Endothelial cell of umbilical vein (primary cell): ENCODE measurements around the gene TNFAIP8. TPM values are rescaled to one million over a fixed set of nuclear protein-coding genes. Genes with fewer than 3 reads are reported as not detected.

Experiments used
- BruUV-seq: library from RNA; stranded (reverse); fragments of 400-500 nt; replicated peaks from 2 replicates; lab custom pipeline; 2021; lab: Mats Ljungman, UMichigan
- CTCF ChIA-PET: fragments of 300-600, 350-600 bp; sonication (Branson Sonifier 250); formaldehyde crosslinking; loops from one replicate; lab custom pipeline; 2021; ENCODE audit warnings: antibody characterized with exemption, inconsistent platforms; lab: Charles Lee
- POLR2A ChIA-PET: fragments of 300-600, 350-600 bp; sonication (Branson Sonifier 250); formaldehyde crosslinking; loops from one replicate; lab custom pipeline; 2021; ENCODE audit warnings: antibody characterized with exemption, inconsistent platforms; lab: Charles Lee
- DNase-seq: peaks from one replicate; pipeline ENCODE4 v3.0.0-alpha.2; 2011; ENCODE audit warnings: low read depth, low spot score
- FAIRE-seq: peaks from 2 replicates; lab custom pipeline; 2011; peaks lifted over from hg19 to GRCh38; lab: Jason Lieb, UNC
- H2AFZ ChIP-seq: 2 replicates; pipeline ENCODE4 v1.6.0; 2012; ENCODE audit warnings: low read depth, low read length, control low read depth, inconsistent platforms
- H3K27ac ChIP-seq: 2 replicates; pipeline ENCODE4 v1.5.1; 2011; ENCODE audit warnings: low read depth, mild to moderate bottlenecking, control low read depth, low read length, moderate library complexity; ENCODE audit not compliant: insufficient read depth
- H3K27me3 ChIP-seq, 2 experiments: 2 replicates each; pipeline versions ENCODE4 v1.6.0 to v1.6.1; 2011; ENCODE audit warnings: low read length in 2 of 2, mixed read lengths in 1 of 2; ENCODE audit not compliant: control insufficient read depth in 2 of 2, insufficient read depth in 2 of 2
- H3K36me3 ChIP-seq, 2 experiments: 2 replicates in 1 of 2; 3 replicates in 1 of 2; pipeline ENCODE4 v1.5.1; 2011; ENCODE audit warnings: low read length in 2 of 2, mild to moderate bottlenecking in 1 of 2, moderate library complexity in 1 of 2; ENCODE audit not compliant: control insufficient read depth in 2 of 2, insufficient read depth in 2 of 2; ENCODE audit errors: extremely low read depth in 1 of 2
- H3K4me1 ChIP-seq: 3 replicates; pipeline ENCODE4 v1.5.1; 2011; ENCODE audit warnings: mild to moderate bottlenecking, low read length; ENCODE audit not compliant: control insufficient read depth, insufficient read depth; ENCODE audit errors: extremely low read depth
- H3K4me2 ChIP-seq: 2 replicates; pipeline ENCODE4 v1.6.1; 2011; ENCODE audit warnings: low read length, control low read depth, mixed read lengths; ENCODE audit not compliant: insufficient read depth
- H3K4me3 ChIP-seq, 3 experiments: fragments of 200-600 bp in 1 of 3; sonication (generic), shearing (Covaris generic) in 1 of 3; replicated peaks in 1 of 3; 2 replicates each; pipeline ENCODE4 v1.5.1; 2011 to 2016; ENCODE audit warnings: control low read depth in 3 of 3, low read length in 3 of 3, mild to moderate bottlenecking in 2 of 3, inconsistent platforms in 1 of 3, low read depth in 1 of 3, moderate library complexity in 1 of 3; ENCODE audit not compliant: insufficient read depth in 1 of 3
- H3K79me2 ChIP-seq: 2 replicates; pipeline ENCODE4 v1.6.0; 2012; ENCODE audit warnings: low read length, inconsistent platforms; ENCODE audit not compliant: control insufficient read depth, insufficient read depth
- H3K9ac ChIP-seq: replicated peaks from 2 replicates; pipeline ENCODE3; 2011; ENCODE audit warnings: low read length, control low read depth; ENCODE audit not compliant: insufficient read depth; ENCODE audit errors: extremely low read depth
- H3K9me1 ChIP-seq: replicated peaks from 3 replicates; pipeline ENCODE4 v1.6.0; 2011; ENCODE audit warnings: mild to moderate bottlenecking, low read length; ENCODE audit not compliant: control insufficient read depth, insufficient read depth; ENCODE audit errors: extremely low read depth
- H3K9me3 ChIP-seq: replicated peaks from 2 replicates; pipeline ENCODE4 v1.5.1; 2012; ENCODE audit warnings: low read length, inconsistent platforms; ENCODE audit not compliant: control insufficient read depth, insufficient read depth
- H4K20me1 ChIP-seq: replicated peaks from 2 replicates; pipeline ENCODE3; 2011; ENCODE audit warnings: mild to moderate bottlenecking, low read length; ENCODE audit not compliant: control insufficient read depth, insufficient read depth; ENCODE audit errors: extremely low read depth
- EZH2 ChIP-seq: IDR thresholded peaks from 2 replicates; pipeline ENCODE4 v1.6.1; 2012; ENCODE audit warnings: borderline replicate concordance, low read depth, mild to moderate bottlenecking, moderate library complexity, low read length, inconsistent platforms; ENCODE audit not compliant: severe bottlenecking
- FOS ChIP-seq: IDR thresholded peaks from 2 replicates; pipeline ENCODE4 v1.6.1; 2011; ENCODE audit warnings: mild to moderate bottlenecking, low read length, moderate library complexity, borderline replicate concordance; ENCODE audit not compliant: insufficient read depth
- GATA2 ChIP-seq: IDR thresholded peaks from 2 replicates; pipeline ENCODE4 v1.7.0; 2011; ENCODE audit warnings: low read depth, mild to moderate bottlenecking, moderate library complexity, mixed read lengths, low read length; ENCODE audit not compliant: insufficient read length, insufficient read depth
- JUN ChIP-seq: IDR thresholded peaks from 2 replicates; pipeline ENCODE4 v1.6.1; 2011; ENCODE audit warnings: borderline replicate concordance, low read depth; ENCODE audit not compliant: insufficient read length, insufficient read depth
- MYC ChIP-seq: IDR thresholded peaks from one replicate; pipeline ENCODE4 v1.6.1; 2011; ENCODE audit warnings: mild to moderate bottlenecking, low read depth, low read length
- POLR2A ChIP-seq: IDR thresholded peaks from 2 replicates; pipeline ENCODE4 v1.6.1; 2012; ENCODE audit warnings: low read depth, mild to moderate bottlenecking, control low read depth, low read length
- POLR2AphosphoS5 ChIP-seq: IDR thresholded peaks from 2 replicates; pipeline ENCODE4 v1.6.1; 2012; ENCODE audit warnings: low read depth, mild to moderate bottlenecking, control low read depth, low read length, moderate library complexity; ENCODE audit not compliant: insufficient read depth
- dilution Hi-C: fragments of 300-500 bp; cut with MboI; formaldehyde crosslinking; loops from one replicate; pipeline ENCODE4 v1.15.0; 2019; ENCODE audit warnings: low sequenced_read_pairs; ENCODE audit not compliant: extremely low pct_ligation_motif_present
- intact Hi-C: fragments of 100-400 bp; cut with micrococcal nuclease; formaldehyde crosslinking; loops from one replicate; pipeline ENCODE4 v1.10.0; 2022
- polyA plus RNA-seq, 4 experiments: library from polyadenylated mRNA; depleted of rRNA in 3 of 4; stranded (reverse) in 3 of 4; unstranded in 1 of 4; fragments of >200 nt; gene quantifications; 2 replicates each; pipeline versions ENCODE4 v1.2.1 to v1.2.3, GENCODE V29; 2011 to 2012; ENCODE audit warnings: missing spikeins in 1 of 4
- total RNA-seq: library from RNA; stranded (reverse); gene quantifications from 2 replicates; pipeline ENCODE4 v1.2.3, GENCODE V29; 2021
- TF ChIP-seq, protein P1 (sequence below): IDR thresholded peaks from 2 replicates; pipeline ENCODE4 v1.6.1; 2011; ENCODE audit not compliant: insufficient read depth, insufficient read length
- TF ChIP-seq, protein P2 (sequence below), 2 donors: IDR thresholded peaks; 1 replicate in 1 of 2; 2 replicates in 1 of 2; pipeline ENCODE4 v1.5.1; 2011; ENCODE audit warnings: low read length in 2 of 2, mild to moderate bottlenecking in 2 of 2, moderate library complexity in 2 of 2, control low read depth in 1 of 2, inconsistent platforms in 1 of 2, low read depth in 1 of 2; ENCODE audit not compliant: insufficient read depth in 1 of 2; ENCODE audit errors: extremely low read depth in 1 of 2

Gene TNFAIP8
- total and polyA plus RNA-seq, 2 donors (not counting 3 experiments of a cell fraction or from before 2014, with no cell fraction given), result 4.7 to 7.4 TPM

DNA sequence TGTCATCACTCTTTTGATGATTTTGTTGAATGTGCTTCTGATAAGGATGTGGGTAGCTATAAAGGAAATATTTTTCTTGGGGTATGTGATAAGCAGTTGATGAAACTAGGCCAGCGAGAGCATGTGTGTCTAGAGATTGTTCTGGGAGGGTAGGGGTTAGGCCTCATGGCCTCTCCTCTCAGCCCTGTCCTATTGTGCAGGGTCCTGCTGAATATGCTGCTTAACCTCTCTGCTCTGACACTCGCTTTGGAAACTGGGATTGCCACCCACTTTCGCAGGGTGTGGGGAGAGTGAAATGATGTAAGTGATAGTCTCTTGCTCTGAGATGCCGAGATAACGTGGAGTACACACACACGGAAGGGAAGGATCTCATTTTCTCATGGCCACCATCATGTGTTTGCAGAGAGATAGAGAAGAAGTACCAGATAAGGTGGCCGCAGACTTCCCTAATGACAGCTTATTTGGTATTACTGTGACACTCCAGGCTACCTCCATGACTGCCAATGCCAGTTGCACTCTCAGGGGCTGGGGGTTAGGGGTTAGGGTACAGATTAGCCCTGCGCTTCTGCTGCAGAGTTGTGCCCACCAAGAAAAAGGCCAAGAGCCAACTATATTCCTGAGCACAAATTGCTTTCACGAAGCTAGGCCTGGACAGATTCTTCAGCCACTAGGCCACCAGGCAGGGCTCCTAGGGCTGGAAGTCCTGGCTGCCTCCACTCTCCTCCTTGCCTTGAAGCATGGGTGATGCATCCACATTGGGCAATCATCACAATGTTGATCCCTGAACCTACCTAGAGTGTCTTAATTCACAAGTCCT is 25.2 kb upstream of the TNFAIP8 start:
- Histone ChIP-seq H3K9ac (no peak overlapping the region), H3K27me3 (no peaks in the 10 kb centered on the region), H3K4me3 (no peak overlapping the region), H3K9me1 (no peaks in the 10 kb centered on the region), H3K79me2 (no peaks in the 10 kb centered on the region), H3K4me1 (no peaks in the 10 kb centered on the region), H4K20me1 (no peaks in the 10 kb centered on the region), H2AFZ (no peak overlapping the region), H3K9me3 (no peaks in the 10 kb centered on the region), H3K36me3 (no peaks in the 10 kb centered on the region), H3K4me2 (no peak overlapping the region), H3K27ac (no peak overlapping the region)
- intact Hi-C loops (no loop called here), dilution Hi-C loops (no loop called here)
- CTCF ChIA-PET, result no interaction called here
- no TSS peak for BruUV-seq
- POLR2A ChIA-PET, result no interaction called here
- TF ChIP-seq POLR2A (no peak), MYC (no peak), POLR2AphosphoS5 (no peak), GATA2 (no peak), JUN (no peak), FOS (no peak), EZH2 (no peak)
- TF ChIP-seq, protein P1, sequence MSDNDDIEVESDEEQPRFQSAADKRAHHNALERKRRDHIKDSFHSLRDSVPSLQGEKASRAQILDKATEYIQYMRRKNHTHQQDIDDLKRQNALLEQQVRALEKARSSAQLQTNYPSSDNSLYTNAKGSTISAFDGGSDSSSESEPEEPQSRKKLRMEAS, result no peak
- TF ChIP-seq, protein P2, sequence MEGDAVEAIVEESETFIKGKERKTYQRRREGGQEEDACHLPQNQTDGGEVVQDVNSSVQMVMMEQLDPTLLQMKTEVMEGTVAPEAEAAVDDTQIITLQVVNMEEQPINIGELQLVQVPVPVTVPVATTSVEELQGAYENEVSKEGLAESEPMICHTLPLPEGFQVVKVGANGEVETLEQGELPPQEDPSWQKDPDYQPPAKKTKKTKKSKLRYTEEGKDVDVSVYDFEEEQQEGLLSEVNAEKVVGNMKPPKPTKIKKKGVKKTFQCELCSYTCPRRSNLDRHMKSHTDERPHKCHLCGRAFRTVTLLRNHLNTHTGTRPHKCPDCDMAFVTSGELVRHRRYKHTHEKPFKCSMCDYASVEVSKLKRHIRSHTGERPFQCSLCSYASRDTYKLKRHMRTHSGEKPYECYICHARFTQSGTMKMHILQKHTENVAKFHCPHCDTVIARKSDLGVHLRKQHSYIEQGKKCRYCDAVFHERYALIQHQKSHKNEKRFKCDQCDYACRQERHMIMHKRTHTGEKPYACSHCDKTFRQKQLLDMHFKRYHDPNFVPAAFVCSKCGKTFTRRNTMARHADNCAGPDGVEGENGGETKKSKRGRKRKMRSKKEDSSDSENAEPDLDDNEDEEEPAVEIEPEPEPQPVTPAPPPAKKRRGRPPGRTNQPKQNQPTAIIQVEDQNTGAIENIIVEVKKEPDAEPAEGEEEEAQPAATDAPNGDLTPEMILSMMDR (IDR thresholded peaks at IDR 0.05; ENCODE audit: extremely low read depth in 1 of 2, insufficient read depth in 1 of 2, low read depth in 1 of 2, low read length in 2 of 2), result no peak
- no peak for FAIRE-seq
- peak; percentile 37 for DNase-seq
